Adipose tissue (tissue), 3 donors: ENCODE measurements around the gene TMEM135. TPM values are rescaled to one million over a fixed set of nuclear protein-coding genes. Genes with fewer than 3 reads are reported as not detected.
"Not testable (repeated sequence)": the region's sequence is repeated elsewhere in the genome, so short reads cannot be mapped to it uniquely, and the experiment has no call there.

Experiments used
- H3K27ac ChIP-seq: one replicate; pipeline ENCODE4 v1.5.1; 2013; ENCODE audit warnings: low read depth, low read length
- WGBS, 3 donors: extraction: QIAGEN DNeasy Blood & Tissue Kit; methylation state at CpG; one replicate each; pipeline ENCODE4 v1.1.7; 2013; 5-methylcytosine and 5-hydroxymethylcytosine counted together
- polyA plus RNA-seq, 3 donors: library from polyadenylated mRNA; stranded (reverse); fragments of 200-250 nt; gene quantifications; one replicate each; pipeline ENCODE4 v1.2.3, GENCODE V29; 2013
- donor health status: healthy with polysubstance abuse.
- donor health status: Bipolar disorder and iron deficiency.
- donor health status: healthy.

Gene TMEM135
- polyA plus RNA-seq, 3 donors = 4.8 to 26.3 (median 14.6) TPM

GRCh38 chr11:87173185-87174039, 135.7 kb downstream of the TMEM135 start:
- H3K27ac ChIP-seq = no peak overlapping the region
- 54 to 86% (median 85%) methylated on average over 3 of the region's 3 CpGs for WGBS, 3 donors

DNA sequence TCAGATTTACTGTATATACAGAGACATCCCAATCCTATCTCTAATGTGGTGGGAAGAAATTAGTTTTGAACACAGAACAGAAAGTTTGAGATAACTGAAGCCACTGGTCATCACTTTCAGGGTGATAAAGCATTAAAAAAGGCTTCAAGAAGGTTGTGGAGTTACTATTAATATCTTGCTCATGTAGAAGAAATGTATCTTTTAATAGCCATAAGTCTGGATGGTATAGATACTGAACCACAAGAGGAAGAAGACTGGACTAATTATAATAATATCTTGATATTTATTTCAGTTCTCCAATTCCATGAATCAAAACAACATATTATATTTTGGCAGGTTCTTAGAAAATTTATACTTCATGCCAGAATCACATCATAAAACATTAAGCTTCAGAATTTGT, 137.1 kb downstream of the TMEM135 start:
- no peak overlapping the region for H3K27ac ChIP-seq

DNA sequence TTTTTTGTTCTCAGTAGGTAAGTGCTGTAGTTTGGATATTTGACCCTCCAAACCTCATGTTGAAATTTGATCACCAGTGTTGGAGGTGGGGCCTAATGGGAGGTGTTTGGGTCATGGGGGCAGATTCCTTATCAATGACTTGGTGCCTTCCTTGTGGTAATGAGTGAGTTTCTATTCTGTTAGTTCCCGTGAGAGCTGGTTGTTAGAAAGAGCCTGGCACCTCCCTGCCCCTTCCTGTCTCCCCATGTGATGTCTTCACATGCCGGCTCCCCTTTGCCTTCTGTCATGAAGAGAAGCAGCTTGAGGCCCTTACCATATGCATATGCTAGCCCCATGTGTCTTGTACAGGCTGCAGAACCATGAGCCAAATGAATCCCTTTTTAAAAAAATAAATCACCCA, 138.3 kb downstream of the TMEM135 start:
- H3K27ac ChIP-seq = no peak overlapping the region
- WGBS, 3 donors = 90 to 95% (median 92%) methylated on average over 2 of the region's 2 CpGs

GRCh38 chr11:87179621-87180020, 141.9 kb downstream of the TMEM135 start:
- WGBS, 3 donors = 78 to 97% (median 78%) methylated on average over 1 of the region's 1 CpG
- H3K27ac ChIP-seq = no peak overlapping the region

DNA sequence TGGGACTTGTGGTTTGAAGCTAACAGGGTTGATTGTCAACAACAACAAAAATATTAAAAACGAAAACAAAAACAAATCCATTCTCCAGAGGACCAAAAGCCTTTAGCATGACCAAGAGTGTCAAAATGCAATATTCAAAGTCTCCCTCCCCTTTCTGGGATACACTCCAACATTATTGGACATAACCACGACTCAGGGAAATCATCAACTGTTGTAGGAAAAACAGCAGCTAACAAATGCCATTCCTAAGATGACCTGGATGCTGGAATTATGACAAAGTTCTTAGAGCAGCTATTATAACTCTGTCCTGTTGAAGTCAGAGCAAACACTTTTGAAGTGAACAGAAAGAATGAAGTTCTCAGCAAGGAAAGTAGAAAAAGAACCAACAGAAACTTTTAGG, 143.0 kb downstream of the TMEM135 start:
- H3K27ac ChIP-seq = no peak overlapping the region
- 46 to 63% (median 51%) methylated on average over 2 of the region's 2 CpGs for WGBS, 3 donors

DNA sequence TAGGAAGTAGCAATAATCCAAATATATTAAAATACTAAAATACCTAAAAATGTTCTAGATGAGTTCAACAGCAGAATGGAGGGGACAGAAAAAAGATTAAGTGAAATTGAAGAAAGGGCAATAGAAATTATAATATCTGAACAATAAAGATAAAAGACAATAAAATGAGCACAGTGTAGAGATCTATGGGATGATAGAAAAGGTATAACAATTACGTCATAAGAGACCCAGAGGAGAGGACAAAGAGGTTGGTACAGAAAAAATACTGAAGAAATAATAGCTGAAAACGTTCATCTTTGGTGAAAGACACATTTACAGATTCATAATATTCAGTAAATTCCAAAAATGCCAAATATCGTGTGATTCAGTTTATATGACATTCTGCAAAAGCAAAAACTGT, 143.4 kb downstream of the TMEM135 start:
- H3K27ac ChIP-seq = no peak overlapping the region
- WGBS, 3 donors = 83 to 85% (median 85%) methylated on average over 3 of the region's 3 CpGs

- WGBS, 3 donors = 71 to 83% (median 82%) methylated on average over 2 of the region's 2 CpGs
- H3K27ac ChIP-seq = no peak overlapping the region
Observed at GRCh38 chr11:87185228-87185627, 147.5 kb downstream of the TMEM135 start.

GRCh38 chr11:87187076-87187475, 149.3 kb downstream of the TMEM135 start:
- no peak overlapping the region for H3K27ac ChIP-seq
- 58 to 82% (median 70%) methylated on average over 2 of the region's 2 CpGs for WGBS, 3 donors

DNA sequence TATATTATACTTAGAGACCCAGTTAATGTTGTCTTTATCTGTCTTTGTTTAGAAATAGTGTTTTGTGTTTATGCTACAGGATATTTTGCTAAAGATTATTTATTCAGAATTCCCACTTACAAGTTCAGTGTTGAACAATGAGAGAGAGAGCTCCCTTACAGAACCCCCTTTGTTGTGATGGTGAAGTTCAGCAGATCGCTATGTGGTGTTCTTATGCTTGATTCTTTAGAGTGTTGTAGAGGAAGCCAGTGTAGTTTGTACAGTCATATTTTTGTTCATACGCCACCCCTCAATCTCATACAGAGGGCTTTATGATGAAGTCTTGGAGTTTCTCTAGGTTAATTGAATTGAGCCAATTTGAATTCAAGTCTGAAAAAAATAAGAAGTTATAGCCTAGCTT, 150.2 kb downstream of the TMEM135 start:
- H3K27ac ChIP-seq = no peak overlapping the region
- 90 to 96% (median 93%) methylated on average over 2 of the region's 2 CpGs for WGBS, 3 donors

DNA sequence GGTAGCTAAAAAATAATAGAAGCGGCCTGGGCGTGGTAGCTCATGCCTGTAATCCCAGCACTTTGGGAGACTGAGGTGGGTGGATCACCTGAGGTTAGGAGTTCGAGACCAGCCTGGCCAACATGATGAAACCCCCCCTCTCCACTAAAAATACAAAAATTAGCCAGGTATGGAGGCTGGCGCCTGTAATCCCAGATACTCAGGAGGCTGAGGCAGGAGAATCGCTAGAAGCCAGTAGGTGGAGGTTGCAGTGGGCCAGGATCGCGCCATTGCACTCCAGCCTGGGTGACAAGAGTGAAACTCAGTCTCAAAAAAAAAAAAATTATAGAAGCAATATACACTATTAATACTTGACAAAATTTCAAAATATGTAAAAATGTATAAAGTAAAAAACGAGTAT, 150.7 kb downstream of the TMEM135 start:
- 89 to 98% (median 95%) methylated on average over 8 of the region's 8 CpGs for WGBS, 3 donors
- not testable (repeated sequence) for H3K27ac ChIP-seq

GRCh38 chr11:87188921-87189320, 151.2 kb downstream of the TMEM135 start:
- 87 to 93% (median 92%) methylated on average over 3 of the region's 3 CpGs for WGBS, 3 donors
- not testable (repeated sequence) for H3K27ac ChIP-seq

DNA sequence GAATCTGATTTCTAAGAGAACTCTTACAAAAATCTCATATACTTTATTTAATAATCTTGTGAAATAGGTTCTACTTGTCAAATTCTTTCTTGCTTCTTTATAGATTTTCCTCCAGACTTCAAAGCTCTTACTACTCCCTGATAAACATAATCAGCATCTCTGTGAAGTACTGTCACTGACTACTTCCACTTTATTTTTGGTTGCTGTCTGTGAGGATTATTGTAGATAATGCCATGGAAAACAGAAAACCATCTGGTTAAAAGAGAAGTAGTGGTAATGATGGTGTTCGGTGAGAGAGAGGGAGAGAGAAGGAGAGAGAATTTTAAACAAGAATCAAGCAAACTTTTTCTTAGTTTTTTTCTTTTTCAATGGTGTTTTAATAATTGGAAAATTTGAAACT, 152.3 kb downstream of the TMEM135 start:
- H3K27ac ChIP-seq = no peak overlapping the region
- 74 to 93% (median 86%) methylated on average over 1 of the region's 1 CpG for WGBS, 3 donors

DNA sequence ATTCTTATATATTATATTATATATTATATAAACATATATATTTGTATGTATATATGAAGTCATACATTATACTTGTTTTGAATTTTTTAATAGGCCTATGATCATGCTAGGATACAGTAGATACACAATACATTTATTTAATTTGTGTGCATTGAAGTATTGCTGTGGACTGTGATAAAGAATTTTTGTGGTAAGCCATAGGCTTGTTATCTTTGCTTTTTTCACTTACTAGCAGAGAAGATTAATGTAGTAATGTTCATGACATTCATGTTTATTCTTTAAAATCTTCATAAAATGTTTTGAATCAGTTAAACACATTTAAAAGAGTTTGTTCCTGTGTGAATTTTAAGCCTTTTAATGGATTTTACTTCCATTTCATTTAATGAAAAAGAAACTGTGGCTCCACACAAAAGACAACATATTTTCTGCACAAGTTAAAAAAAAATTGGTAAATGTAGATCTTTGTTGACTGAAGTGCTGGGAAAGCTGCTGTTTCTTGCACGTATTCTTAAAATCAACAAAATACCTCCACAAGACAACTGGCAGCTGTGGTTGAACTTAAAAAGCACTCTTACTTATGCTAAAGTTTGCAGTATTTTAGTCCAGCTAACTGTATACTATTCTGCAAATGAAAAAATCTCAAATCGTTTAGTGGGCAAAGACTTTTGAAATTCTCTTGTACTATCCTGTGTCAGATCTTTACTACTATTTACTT, 156.2 kb downstream of the TMEM135 start:
- H3K27ac ChIP-seq = no peak overlapping the region
- WGBS, 3 donors = 66 to 88% (median 86%) methylated on average over 2 of the region's 2 CpGs

DNA sequence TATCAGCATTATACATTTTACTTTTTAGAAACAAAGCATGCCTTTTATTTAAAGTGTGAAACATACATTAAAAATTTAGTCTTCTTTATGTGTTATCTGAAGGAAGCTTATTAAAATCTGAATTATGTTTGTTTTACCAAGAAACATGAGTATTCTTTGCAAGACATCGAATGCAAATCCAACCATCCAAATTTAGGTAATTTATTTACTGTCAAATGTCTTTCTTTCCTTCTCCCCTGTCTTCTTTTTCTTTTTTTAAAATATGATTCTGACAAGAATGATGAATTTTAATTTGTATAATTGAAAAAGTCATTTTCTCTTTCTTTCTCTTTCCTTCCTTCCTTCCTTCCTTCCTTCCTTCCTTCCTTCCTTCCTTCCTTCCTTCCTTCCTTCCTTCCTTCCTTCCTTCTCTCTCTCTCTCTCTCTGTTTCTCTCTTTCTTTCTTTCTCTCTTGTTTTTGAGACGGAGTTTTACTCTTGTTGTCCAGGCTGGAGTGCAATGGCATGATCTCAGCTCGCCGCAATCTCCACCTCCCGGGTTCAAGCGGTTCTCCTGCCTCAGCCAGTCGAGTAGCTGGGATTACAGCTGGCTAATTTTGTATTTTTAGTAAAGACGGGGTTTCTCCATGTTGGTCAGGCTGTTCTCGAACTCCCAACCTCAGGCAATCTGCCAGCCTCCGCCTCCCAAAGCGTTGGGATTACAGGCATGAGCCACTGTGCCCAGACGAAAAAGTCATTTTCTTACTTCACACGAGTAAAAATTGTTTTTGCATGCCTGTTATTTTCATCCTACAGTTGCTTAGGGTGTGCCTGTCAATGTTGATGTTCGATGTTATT, 157.5 kb downstream of the TMEM135 start:
- WGBS, 3 donors = 92 to 94% (median 93%) methylated on average over 14 of the region's 14 CpGs
- no peak overlapping the region for H3K27ac ChIP-seq

- H3K27ac ChIP-seq = no peak overlapping the region
- 70 to 82% (median 80%) methylated on average over 3 of the region's 3 CpGs for WGBS, 3 donors
Observed at GRCh38 chr11:87198266-87198881, 160.6 kb downstream of the TMEM135 start.

- 87 to 95% (median 90%) methylated on average over 2 of the region's 2 CpGs for WGBS, 3 donors
- no peak overlapping the region for H3K27ac ChIP-seq
Observed at GRCh38 chr11:87201376-87201775, 163.6 kb downstream of the TMEM135 start.

- no peak overlapping the region for H3K27ac ChIP-seq
- WGBS, 3 donors = 72 to 84% (median 78%) methylated on average over 5 of the region's 5 CpGs
Observed at GRCh38 chr11:87203907-87204602, 166.3 kb downstream of the TMEM135 start.

DNA sequence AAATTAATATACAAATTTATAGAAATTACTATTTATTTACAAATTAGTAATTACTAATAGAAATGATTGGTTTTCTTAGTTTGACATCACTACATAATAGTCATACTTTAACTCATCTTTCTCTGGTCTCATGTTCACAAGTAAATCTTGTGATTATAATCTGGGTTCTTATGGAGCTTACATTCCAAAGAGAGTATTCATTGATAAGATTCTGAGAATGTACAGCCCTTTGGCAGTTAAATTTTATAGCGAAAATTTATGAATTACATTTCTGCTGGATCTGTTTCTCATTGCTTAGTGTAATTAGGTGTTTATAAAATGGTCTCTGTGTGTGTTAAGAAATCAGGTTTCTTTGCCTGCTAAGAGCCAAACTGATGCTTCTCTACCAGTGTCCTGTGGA, 175.2 kb downstream of the TMEM135 start:
- 91 to 93% (median 91%) methylated on average over 1 of the region's 1 CpG for WGBS, 3 donors
- H3K27ac ChIP-seq = no peak overlapping the region
